ENCODE results near the gene PCDHGA9.

- TF ChIP-seq, protein P1, sequence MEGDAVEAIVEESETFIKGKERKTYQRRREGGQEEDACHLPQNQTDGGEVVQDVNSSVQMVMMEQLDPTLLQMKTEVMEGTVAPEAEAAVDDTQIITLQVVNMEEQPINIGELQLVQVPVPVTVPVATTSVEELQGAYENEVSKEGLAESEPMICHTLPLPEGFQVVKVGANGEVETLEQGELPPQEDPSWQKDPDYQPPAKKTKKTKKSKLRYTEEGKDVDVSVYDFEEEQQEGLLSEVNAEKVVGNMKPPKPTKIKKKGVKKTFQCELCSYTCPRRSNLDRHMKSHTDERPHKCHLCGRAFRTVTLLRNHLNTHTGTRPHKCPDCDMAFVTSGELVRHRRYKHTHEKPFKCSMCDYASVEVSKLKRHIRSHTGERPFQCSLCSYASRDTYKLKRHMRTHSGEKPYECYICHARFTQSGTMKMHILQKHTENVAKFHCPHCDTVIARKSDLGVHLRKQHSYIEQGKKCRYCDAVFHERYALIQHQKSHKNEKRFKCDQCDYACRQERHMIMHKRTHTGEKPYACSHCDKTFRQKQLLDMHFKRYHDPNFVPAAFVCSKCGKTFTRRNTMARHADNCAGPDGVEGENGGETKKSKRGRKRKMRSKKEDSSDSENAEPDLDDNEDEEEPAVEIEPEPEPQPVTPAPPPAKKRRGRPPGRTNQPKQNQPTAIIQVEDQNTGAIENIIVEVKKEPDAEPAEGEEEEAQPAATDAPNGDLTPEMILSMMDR (IDR thresholded peaks at IDR 0.05), result no peak
- TF ChIP-seq POLR2A (IDR thresholded peaks at IDR 0.05) (no peak), EP300 (IDR thresholded peaks at IDR 0.05) (no peak)
Observed at GRCh38 chr5:141403387-141403786, 809 bp downstream of the PCDHGA9 start.

Data from tibial nerve (tissue), 4 donors.